H1 (cell line): ENCODE results near the gene HHAT. TPM values are rescaled to one million over a fixed set of nuclear protein-coding genes. Genes with fewer than 3 reads are reported as not detected.

Source experiments
- CTCF ChIA-PET: fragments of 300-600 bp; sonication (Branson Sonifier 250); formaldehyde crosslinking; loops from one replicate; lab custom pipeline; 2021; ENCODE audit not compliant: partially characterized antibody; lab: Charles Lee
- POLR2A ChIA-PET: fragments of 300-600 bp; sonication (Branson Sonifier 250); formaldehyde crosslinking; loops from one replicate; lab custom pipeline; 2021; ENCODE audit warnings: inconsistent platforms; ENCODE audit not compliant: partially characterized antibody; lab: Charles Lee
- DNase-seq, 2 experiments: peaks; one replicate each; pipeline versions ENCODE4 v3.0.0 to v3.0.0-alpha.2; 2010 to 2022; ENCODE audit warnings: low spot score in 2 of 2, low read depth in 1 of 2, mixed read lengths in 1 of 2
- FAIRE-seq: peaks from 2 replicates; lab custom pipeline; 2011; peaks lifted over from hg19 to GRCh38; lab: Jason Lieb, UNC
- H2AFZ ChIP-seq: 2 replicates; pipeline ENCODE4 v1.8.1; 2012; ENCODE audit warnings: low read length, inconsistent platforms
- H2AK5ac ChIP-seq: 2 replicates; pipeline ENCODE4 v1.6.1; 2013; ENCODE audit warnings: low read depth, low read length
- H2BK120ac ChIP-seq: replicated peaks from 2 replicates; pipeline ENCODE3; 2013; ENCODE audit warnings: low read depth, low read length, inconsistent platforms
- H2BK12ac ChIP-seq: 2 replicates; pipeline ENCODE4 v1.6.1; 2013; ENCODE audit warnings: low read depth, low read length
- H2BK15ac ChIP-seq: 2 replicates; pipeline ENCODE4 v1.6.1; 2013; ENCODE audit warnings: low read length
- H2BK20ac ChIP-seq: 2 replicates; pipeline ENCODE4 v1.6.1; 2013; ENCODE audit warnings: low read length
- H2BK5ac ChIP-seq: 2 replicates; pipeline ENCODE4 v1.6.1; 2013; ENCODE audit warnings: low read depth, low read length
- H3K14ac ChIP-seq: 2 replicates; pipeline ENCODE4 v1.6.1; 2013; ENCODE audit warnings: inconsistent platforms; ENCODE audit not compliant: insufficient read length
- H3K18ac ChIP-seq: 2 replicates; pipeline ENCODE4 v1.6.1; 2013; ENCODE audit warnings: low read length; ENCODE audit errors: extremely low read depth
- H3K23ac ChIP-seq: 2 replicates; pipeline ENCODE4 v1.6.1; 2013; ENCODE audit warnings: inconsistent platforms; ENCODE audit not compliant: insufficient read length
- H3K23me2 ChIP-seq: 2 replicates; pipeline ENCODE4 v1.6.1; 2013; ENCODE audit warnings: low read depth, low read length
- H3K27ac ChIP-seq: 2 replicates; pipeline ENCODE4 v1.6.1; 2011; ENCODE audit warnings: low read depth, low read length, inconsistent platforms
- H3K27me3 ChIP-seq, 4 experiments: replicated peaks in 1 of 4; 1 replicate in 1 of 4; 2 replicates in 3 of 4; pipeline versions ENCODE4 v1.6.1 to v1.8.1; 2011 to 2013; ENCODE audit warnings: low read length in 3 of 4, mild to moderate bottlenecking in 3 of 4, inconsistent platforms in 2 of 4, mixed read lengths in 2 of 4, moderate library complexity in 1 of 4; ENCODE audit not compliant: control insufficient read depth in 3 of 4, insufficient read depth in 3 of 4; ENCODE audit errors: extremely low read depth in 1 of 4
- H3K36me3 ChIP-seq, 4 experiments: 2 replicates each; pipeline versions ENCODE4 v1.6.1 to v1.8.1; 2011 to 2013; ENCODE audit warnings: mild to moderate bottlenecking in 4 of 4, low read length in 3 of 4, moderate library complexity in 2 of 4, control low read depth in 1 of 4, inconsistent platforms in 1 of 4; ENCODE audit not compliant: insufficient read depth in 4 of 4, control insufficient read depth in 2 of 4
- H3K4ac ChIP-seq: replicated peaks from 2 replicates; pipeline ENCODE3; 2013; ENCODE audit warnings: low read length, low read depth, mixed read lengths, inconsistent platforms; ENCODE audit not compliant: insufficient read length
- H3K4me1 ChIP-seq, 4 experiments: replicated peaks in 1 of 4; 1 replicate in 1 of 4; 2 replicates in 3 of 4; pipeline versions ENCODE4 v1.6.1 to v1.8.1; 2011 to 2013; ENCODE audit warnings: low read length in 3 of 4, inconsistent platforms in 2 of 4, mixed read lengths in 1 of 4; ENCODE audit not compliant: insufficient read depth in 4 of 4, control insufficient read depth in 3 of 4
- H3K4me2 ChIP-seq, 2 experiments: 2 replicates each; pipeline versions ENCODE4 v1.6.1 to v1.8.1; 2011 to 2013; ENCODE audit warnings: low read depth in 2 of 2, low read length in 2 of 2, control low read depth in 1 of 2, inconsistent platforms in 1 of 2, mild to moderate bottlenecking in 1 of 2; ENCODE audit not compliant: insufficient read depth in 1 of 2
- H3K4me3 ChIP-seq, 4 experiments: fragments of 200-600, 300-600 bp in 1 of 4; sonication (generic), shearing (Covaris generic), sonication (Bioruptor Twin) in 1 of 4; 2 replicates each; pipeline versions ENCODE4 v1.5.1 to v1.8.1; 2011 to 2016; ENCODE audit warnings: low read length in 4 of 4, low read depth in 3 of 4, control low read depth in 2 of 4, inconsistent platforms in 2 of 4, mild to moderate bottlenecking in 2 of 4, mixed read lengths in 1 of 4, moderate library complexity in 1 of 4; ENCODE audit not compliant: insufficient read depth in 2 of 4; ENCODE audit errors: extremely low read depth in 1 of 4
- H3K56ac ChIP-seq: replicated peaks from 2 replicates; pipeline ENCODE3; 2013; ENCODE audit warnings: low read depth, mild to moderate bottlenecking, mixed read lengths, low read length, inconsistent platforms; ENCODE audit not compliant: insufficient read length
- H3K79me1 ChIP-seq: 2 replicates; pipeline ENCODE4 v1.6.1; 2013; ENCODE audit warnings: low read depth, low read length, control low read depth
- H3K79me2 ChIP-seq, 2 experiments: 2 replicates each; pipeline versions ENCODE4 v1.6.1 to v1.8.1; 2012 to 2013; ENCODE audit warnings: low read length in 2 of 2, mild to moderate bottlenecking in 2 of 2, inconsistent platforms in 1 of 2; ENCODE audit not compliant: insufficient read depth in 2 of 2, control insufficient read depth in 1 of 2
- H3K9ac ChIP-seq, 4 experiments: replicated peaks in 1 of 4; 1 replicate in 1 of 4; 2 replicates in 3 of 4; pipeline versions ENCODE4 v1.6.1 to v1.8.1; 2011 to 2013; ENCODE audit warnings: low read depth in 3 of 4, low read length in 3 of 4, control low read depth in 2 of 4, mild to moderate bottlenecking in 2 of 4, moderate library complexity in 2 of 4, inconsistent platforms in 1 of 4; ENCODE audit errors: extremely low read depth in 1 of 4
- H3K9me3 ChIP-seq, 2 experiments: 2 replicates each; pipeline versions ENCODE4 v1.6.1 to v1.8.1; 2012 to 2013; ENCODE audit warnings: mild to moderate bottlenecking in 2 of 2, moderate library complexity in 2 of 2, control low read depth in 1 of 2, inconsistent platforms in 1 of 2, low read depth in 1 of 2, low read length in 1 of 2, mixed read lengths in 1 of 2; ENCODE audit not compliant: insufficient read depth in 2 of 2
- H4K20me1 ChIP-seq, 2 experiments: replicated peaks in 1 of 2; 2 replicates each; pipeline versions ENCODE3 to v1.8.1; 2011 to 2013; ENCODE audit warnings: inconsistent platforms in 2 of 2, low read length in 2 of 2, mild to moderate bottlenecking in 1 of 2; ENCODE audit not compliant: insufficient read depth in 2 of 2, control insufficient read depth in 1 of 2
- H4K5ac ChIP-seq: 2 replicates; pipeline ENCODE4 v1.6.1; 2013; ENCODE audit warnings: low read length, low read depth, mixed read lengths, inconsistent platforms; ENCODE audit not compliant: insufficient read length
- H4K8ac ChIP-seq: 2 replicates; pipeline ENCODE4 v1.8.0; 2013; ENCODE audit warnings: mild to moderate bottlenecking, moderate library complexity, low read length, inconsistent platforms; ENCODE audit not compliant: insufficient read depth; ENCODE audit errors: extremely low read depth
- H4K91ac ChIP-seq: replicated peaks from 2 replicates; pipeline ENCODE3; 2013; ENCODE audit warnings: low read length, mixed read lengths, inconsistent platforms; ENCODE audit not compliant: insufficient read length
- ASH2L ChIP-seq: fragments of 200-600, 300-600 bp; sonication (generic); IDR thresholded peaks from one replicate; pipeline ENCODE4 v1.7.1; 2017; ENCODE audit warnings: low read length
- BCL11A ChIP-seq, 2 experiments: IDR thresholded peaks; one replicate each; pipeline ENCODE4 v1.6.1; 2011; ENCODE audit warnings: low read depth in 2 of 2, low read length in 2 of 2, mild to moderate bottlenecking in 2 of 2
- EZH2 ChIP-seq: fragments of 200-600 bp; sonication (generic); IDR thresholded peaks from 2 replicates; pipeline ENCODE4 v1.7.1; 2012; ENCODE audit warnings: low read depth, mild to moderate bottlenecking, moderate library complexity, low read length, inconsistent platforms; ENCODE audit not compliant: severe bottlenecking
- GTF2F1 ChIP-seq: IDR thresholded peaks from 2 replicates; pipeline ENCODE4 v1.6.1; 2012; ENCODE audit warnings: low read depth, low read length, improper control_type of control experiment, borderline replicate concordance
- HDAC2 ChIP-seq, 2 experiments: fragments of 300-600 bp in 1 of 2; sonication (generic) in 1 of 2; IDR thresholded peaks; 2 replicates each; pipeline ENCODE4 v1.6.1; 2011 to 2012; ENCODE audit warnings: low read depth in 2 of 2, low read length in 2 of 2, mild to moderate bottlenecking in 2 of 2, moderate library complexity in 2 of 2, borderline replicate concordance in 1 of 2, inconsistent platforms in 1 of 2
- KDM4A ChIP-seq: IDR thresholded peaks from one replicate; pipeline ENCODE4 v1.7.1; 2012; ENCODE audit warnings: low read depth, mild to moderate bottlenecking, moderate library complexity, low read length, inconsistent platforms; ENCODE audit not compliant: severe bottlenecking
- RXRA ChIP-seq: IDR thresholded peaks from 2 replicates; pipeline ENCODE4 v1.6.1; 2011; ENCODE audit warnings: low read depth, mild to moderate bottlenecking, low read length, moderate library complexity; ENCODE audit not compliant: insufficient read depth
- SAP30 ChIP-seq: fragments of 300-600 bp; sonication (generic); IDR thresholded peaks from 2 replicates; pipeline ENCODE4 v1.7.1; 2012; ENCODE audit warnings: low read length, moderate library complexity, mild to moderate bottlenecking, inconsistent platforms; ENCODE audit not compliant: insufficient read depth, insufficient replicate concordance
- SIX5 ChIP-seq: IDR thresholded peaks from 2 replicates; pipeline ENCODE4 v1.6.1; 2011; ENCODE audit warnings: mild to moderate bottlenecking, low read depth, low read length
- SUZ12 ChIP-seq: fragments of 200-600 bp; sonication (generic); IDR thresholded peaks from 2 replicates; pipeline ENCODE4 v1.6.1; 2012; ENCODE audit warnings: mild to moderate bottlenecking, inconsistent platforms, low read length, moderate library complexity, mixed read lengths
- TAF7 ChIP-seq: optimal IDR thresholded peaks from 2 replicates; pipeline ENCODE3; 2011; ENCODE audit warnings: low read depth, mild to moderate bottlenecking, inconsistent platforms, low read length, moderate library complexity, borderline replicate concordance
- ZNF274 ChIP-seq: IDR thresholded peaks from 2 replicates; pipeline ENCODE4 v1.7.0; 2012; ENCODE audit warnings: low read length, borderline replicate concordance; ENCODE audit errors: extremely low read depth
- WGBS, 2 experiments: shearing (Covaris generic) in 1 of 2; methylation state at CpG; one replicate each; pipeline versions ENCODE4 v1.1.6 to v1.1.7; 2013 to 2015; ENCODE audit warnings: low lambda C conversion rate in 2 of 2, mixed read lengths in 2 of 2, inconsistent platforms in 1 of 2, low coverage in 1 of 2, missing lambda C conversion rate in 1 of 2; ENCODE audit not compliant: insufficient replicate concordance in 2 of 2, insufficient coverage in 1 of 2, insufficient read length in 1 of 2; ENCODE audit errors: extremely low coverage in 1 of 2, missing lambda C conversion rate in 1 of 2; 5-methylcytosine and 5-hydroxymethylcytosine counted together
- polyA plus RNA-seq, 7 experiments: library from polyadenylated mRNA; depleted of rRNA in 3 of 7; stranded (reverse) in 5 of 7; unstranded in 2 of 7; fragments of >200 nt in 5 of 7; fragments of 200-250 nt in 2 of 7; gene quantifications; 1 replicate in 5 of 7; 2 replicates in 1 of 7; 4 replicates in 1 of 7; pipeline versions ENCODE4 v1.2.1 to v1.2.3, GENCODE V29; 2011 to 2013; ENCODE audit warnings: missing spikeins in 2 of 7, mixed read lengths in 2 of 7
- total RNA-seq: library from RNA; stranded (reverse); fragmentation: NEBNext Ultra II Directional; extraction: Animal tissue kit (Norgen Biotek cat#: 25700); gene quantifications from 2 replicates; pipeline ENCODE4 v1.2.1, GENCODE V29; 2021

HHAT gene
- total and polyA plus RNA-seq, 2 of the 8 experiments (the other 6 are each of a cell fraction or from before 2014, with no cell fraction given), result 0.15 to 0.51 TPM

- no peak overlapping the region for H2AK5ac ChIP-seq
- H2BK20ac ChIP-seq, result no peak overlapping the region
- POLR2A ChIA-PET, result interaction anchor here (2.0 to 2.3 kb wide), 2 partner anchors 73 to 686 kb away, joined by 6 to 13 read pairs; partner anchors contain the start of gene KCNH1
- 0 out of 2 replicates have a peak overlapping the region, but pooled peaks have one; percentile 40 for H2BK12ac ChIP-seq
- no peaks in the 10 kb centered on the region for H3K9me3 ChIP-seq
- no peak overlapping the region for H3K56ac ChIP-seq
- no peak overlapping the region for H3K4me3 ChIP-seq
- FAIRE-seq (no peak), DNase-seq (no peak)
- H4K20me1 ChIP-seq, result no peaks in the 10 kb centered on the region
- 89% methylated on average over 5 of the region's 5 CpGs; no CpG with 5 or more reads in 1 of the 2 experiments for WGBS, 2 experiments
- H3K27me3 ChIP-seq, result no peaks in the 10 kb centered on the region
- H2BK120ac ChIP-seq, result no peak overlapping the region
- no peak overlapping the region for H3K4ac ChIP-seq
- H3K79me2 ChIP-seq, result no peaks in the 10 kb centered on the region
- H3K4me2 ChIP-seq, result no peak overlapping the region
- no peak overlapping the region for H2AFZ ChIP-seq
- H3K23me2 ChIP-seq, result no peaks in the 10 kb centered on the region
- no peak overlapping the region for H3K14ac ChIP-seq
- H4K91ac ChIP-seq, result no peak overlapping the region
- no peak overlapping the region for H3K9ac ChIP-seq
- no peak overlapping the region for H2BK5ac ChIP-seq
- H3K23ac ChIP-seq, result no peak overlapping the region
- no peak overlapping the region for H3K27ac ChIP-seq
- H2BK15ac ChIP-seq, result no peak overlapping the region
- CTCF ChIA-PET, result interaction anchor here (0.6 to 7.4 kb wide), 46 partner anchors 7 to 1598 kb away, joined by 3 to 86 read pairs (median 4); partner anchors contain the start of gene KCNH1
- H3K4me1 ChIP-seq, result peaks cover 0 to 5% (median 0%) of the 10 kb centered on the region in 4 experiments; a peak in 1 of 7 replicates
- H3K36me3 ChIP-seq, result no peaks in the 10 kb centered on the region
- no peak overlapping the region for H4K5ac ChIP-seq
- H3K18ac ChIP-seq, result no peak overlapping the region
- no peaks in the 10 kb centered on the region for H3K79me1 ChIP-seq
- H4K8ac ChIP-seq, result no peak overlapping the region
- TF ChIP-seq GTF2F1, result no peak
- no peak for TF ChIP-seq HDAC2 (IDR thresholded peaks at IDR 0.05; ENCODE audit: borderline replicate concordance in 1 of 2, low read depth in 2 of 2, low read length in 2 of 2)
- no peak for TF ChIP-seq RXRA
- TF ChIP-seq KDM4A, result no peak
- TF ChIP-seq EZH2, result no peak
- no peak for TF ChIP-seq BCL11A (IDR thresholded peaks at IDR 0.05; ENCODE audit: low read depth in 2 of 2, low read length in 2 of 2)
- no peak for TF ChIP-seq SUZ12
- no peak for TF ChIP-seq ZNF274
- no peak for TF ChIP-seq SAP30
- no peak for TF ChIP-seq TAF7
- no peak for TF ChIP-seq SIX5
- TF ChIP-seq ASH2L, result no peak
These were observed 118.9 kb downstream of the HHAT start for GRCh38 chr1:210447456-210448057.
